HG03175 (cell line): ENCODE data around the gene CEP162.
"Not testable (repeated sequence)": the region's sequence is repeated elsewhere in the genome, so short reads cannot be mapped to it uniquely, and the experiment has no call there.

Experiments used
- ATAC-seq: cut with Tn5 transposase; IDR thresholded peaks from one replicate; pipeline ENCODE4 v1.9.1; 2021; ENCODE audit warnings: mild to moderate bottlenecking, moderate library complexity; ENCODE audit not compliant: unreplicated experiment

The CEP162 gene

GRCh38 chr6:84227044-84227433 lies 404 bp downstream of the CEP162 start:
- ATAC-seq, result peak; percentile 18

GRCh38 chr6:84224251-84224650 lies 3.2 kb downstream of the CEP162 start:
- ATAC-seq, result no peak

GRCh38 chr6:84223608-84224007 lies 3.8 kb downstream of the CEP162 start:
- ATAC-seq, result not testable (repeated sequence)

- peak; percentile 37 for ATAC-seq
Measured at GRCh38 chr6:84222426-84222825, 5.0 kb downstream of the CEP162 start.

- no peak for ATAC-seq
Measured at GRCh38 chr6:84220809-84221409, 6.5 kb downstream of the CEP162 start.

GRCh38 chr6:84218091-84218490 lies 9.4 kb downstream of the CEP162 start:
- ATAC-seq, result no peak

GRCh38 chr6:84213217-84213616 lies 14.2 kb downstream of the CEP162 start:
- no peak for ATAC-seq

GRCh38 chr6:84204011-84204410 lies 23.4 kb downstream of the CEP162 start:
- no peak for ATAC-seq

GRCh38 chr6:84199987-84200386 lies 27.5 kb downstream of the CEP162 start:
- not testable (repeated sequence) for ATAC-seq

- no peak for ATAC-seq
Measured at GRCh38 chr6:84197708-84198107, 29.7 kb downstream of the CEP162 start.

- ATAC-seq, result no peak
Measured at GRCh38 chr6:84193114-84193708, 34.2 kb downstream of the CEP162 start.

- no peak for ATAC-seq
Measured at GRCh38 chr6:84191802-84192201, 35.6 kb downstream of the CEP162 start.

- not testable (repeated sequence) for ATAC-seq
Measured at GRCh38 chr6:84189356-84189755, 38.1 kb downstream of the CEP162 start.

- no peak for ATAC-seq
Measured at GRCh38 chr6:84183430-84183829, 44.0 kb downstream of the CEP162 start.

- no peak for ATAC-seq
Measured at GRCh38 chr6:84182001-84182400, 45.4 kb downstream of the CEP162 start.

- ATAC-seq, result no peak
Measured at GRCh38 chr6:84177241-84177640, 50.2 kb downstream of the CEP162 start.

GRCh38 chr6:84172574-84172973 lies 54.9 kb downstream of the CEP162 start:
- ATAC-seq, result no peak

- no peak for ATAC-seq
Measured at GRCh38 chr6:84172080-84172479, 55.4 kb downstream of the CEP162 start.

GRCh38 chr6:84167457-84167856 lies 60.0 kb downstream of the CEP162 start:
- ATAC-seq, result no peak

- no peak for ATAC-seq
Measured at GRCh38 chr6:84166395-84166794, 61.0 kb downstream of the CEP162 start.

- ATAC-seq, result not testable (repeated sequence)
Measured at GRCh38 chr6:84164328-84164727, 63.1 kb downstream of the CEP162 start.

- no peak for ATAC-seq
Measured at GRCh38 chr6:84161190-84161589, 66.3 kb downstream of the CEP162 start.

GRCh38 chr6:84156306-84156705 lies 71.1 kb downstream of the CEP162 start:
- ATAC-seq, result no peak
